Activated CD8-positive, alpha-beta memory T cell treated with anti-CD3 and anti-CD28 coated beads, Interleukin-2, amount 50 U/mL, for 4 hours (primary cell): ENCODE data around the gene DROSHA.
A peak's percentile ranks its signal among the peaks of the same experiment; 100 is the strongest.
"Not testable (repeated sequence)": the region's sequence is repeated elsewhere in the genome, so short reads cannot be mapped to it uniquely, and the experiment has no call there.

Source experiments
- DNase-seq: peaks from one replicate; pipeline ENCODE4 v3.0.0-alpha.2; 2020

The DROSHA gene

GRCh38 chr5:31531888-31532547 lies at the start of gene DROSHA, which contains the start of gene C5orf22:
DROSHA (minus strand) TSS chr5:31532093; CDS start chr5:31529059, 3,034 bp downstream.
C5orf22 (plus strand) TSS chr5:31532301; CDS start chr5:31532393, 92 bp downstream.
- peak; percentile 90 for DNase-seq

GRCh38 chr5:31579558-31579957 lies 47.7 kb upstream of the DROSHA start:
- DNase-seq = no peak

- DNase-seq = no peak
Measured at GRCh38 chr5:31577438-31577837, 45.5 kb upstream of the DROSHA start.

DNA sequence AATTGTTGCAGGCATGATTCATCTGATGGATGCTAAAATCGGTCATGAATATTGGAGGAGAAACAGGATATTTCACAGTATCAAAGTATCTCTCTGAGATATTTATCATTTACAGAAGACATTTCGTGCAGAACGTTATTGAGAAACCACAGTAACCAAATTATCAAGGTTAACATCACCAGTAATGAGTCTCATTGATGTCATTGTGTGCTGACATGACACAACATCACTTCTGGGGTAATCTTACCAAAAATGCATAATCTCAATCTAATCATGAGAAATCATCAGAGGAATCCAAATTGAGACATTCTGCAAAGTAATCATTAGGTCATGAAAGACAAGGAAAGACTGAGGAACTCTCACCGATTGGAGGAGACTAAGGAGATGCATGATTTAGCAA lies 42.9 kb upstream of the DROSHA start:
- DNase-seq = no peak

- no peak for DNase-seq
Measured at GRCh38 chr5:31573494-31574142, 41.7 kb upstream of the DROSHA start.

DNA sequence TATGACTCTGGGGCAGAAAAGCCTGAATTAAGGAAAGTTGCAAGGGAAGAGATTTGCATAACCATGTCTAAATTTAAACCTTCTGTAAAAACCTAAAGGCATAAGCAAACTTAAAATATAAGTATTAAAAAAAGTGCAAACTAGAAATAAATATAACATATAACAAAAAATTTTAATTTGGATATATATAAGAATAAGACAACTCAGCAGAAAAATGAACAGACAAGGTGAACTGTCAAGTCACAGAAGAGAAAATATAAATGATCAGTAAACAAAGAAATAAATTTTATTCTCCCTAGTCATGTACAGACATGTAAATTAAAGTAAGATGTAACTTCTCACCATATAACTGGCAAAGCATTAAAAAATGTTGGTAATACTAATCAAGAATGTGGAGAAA lies 37.2 kb upstream of the DROSHA start:
- DNase-seq = no peak

DNA sequence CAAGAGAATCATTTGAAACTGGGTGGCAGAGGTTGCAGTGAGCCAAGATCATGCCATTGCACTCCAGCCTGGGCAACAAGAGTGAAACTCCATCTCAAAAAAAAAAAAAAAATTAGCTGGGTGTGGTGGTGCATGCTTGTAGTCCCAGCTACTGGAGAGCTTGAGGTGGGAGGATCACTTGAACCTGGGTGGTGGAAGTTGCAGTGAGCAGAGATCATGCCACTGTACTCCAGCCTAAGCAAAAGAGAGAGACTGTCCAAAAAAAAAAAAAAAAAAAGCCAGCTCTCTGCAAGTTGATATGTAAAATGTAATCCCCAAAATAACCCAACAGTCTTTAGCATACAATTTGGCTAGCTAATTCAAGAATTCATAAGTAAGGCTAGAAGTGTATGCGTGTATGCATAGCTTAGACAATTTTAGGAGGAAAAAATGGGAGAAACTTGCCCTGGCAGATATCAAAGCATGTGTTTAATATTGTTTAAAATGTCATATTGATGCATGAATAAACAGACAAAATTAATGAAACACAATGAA lies 36.5 kb upstream of the DROSHA start:
- DNase-seq = no peak

DNA sequence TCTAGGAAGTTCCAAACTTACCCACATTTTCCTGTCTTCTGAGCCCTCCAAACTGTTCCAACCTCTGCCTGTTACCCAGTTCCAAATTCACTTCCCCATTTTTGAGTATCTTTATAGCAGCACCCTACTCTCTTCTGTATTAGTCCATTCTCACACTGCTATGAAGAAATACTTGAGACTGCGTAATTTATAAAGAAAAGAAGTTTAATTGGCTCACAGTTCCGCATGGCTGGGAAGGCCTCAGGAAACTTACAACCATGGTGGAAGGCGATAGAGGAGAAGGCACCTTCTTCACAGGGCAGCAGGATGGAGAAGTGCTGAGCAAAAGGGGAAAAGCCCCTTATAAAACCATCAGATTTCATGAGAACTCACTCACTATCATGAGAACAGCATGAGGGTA lies 34.5 kb upstream of the DROSHA start:
- DNase-seq = not testable (repeated sequence)

GRCh38 chr5:31563216-31563615 lies 31.3 kb upstream of the DROSHA start:
- DNase-seq = no peak

DNA sequence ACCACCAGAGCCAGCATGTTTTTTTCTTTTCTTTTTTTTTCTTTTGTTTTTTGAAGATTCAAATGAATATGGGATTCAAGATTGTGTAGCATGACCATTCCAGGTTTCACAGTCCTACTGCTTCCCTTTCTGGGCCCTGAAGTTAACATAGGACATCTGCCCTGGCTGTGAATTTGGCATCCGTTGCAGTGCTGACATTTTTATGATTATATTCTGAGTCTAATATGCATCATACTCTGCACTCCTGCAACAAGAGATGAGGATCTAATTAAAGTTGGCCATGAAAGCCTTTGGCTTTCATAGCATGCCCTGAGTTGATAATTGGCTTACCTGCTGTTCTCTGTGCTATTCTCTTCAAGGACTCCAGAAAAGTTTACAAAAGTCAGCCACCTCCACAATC lies 30.1 kb upstream of the DROSHA start:
- no peak for DNase-seq

DNA sequence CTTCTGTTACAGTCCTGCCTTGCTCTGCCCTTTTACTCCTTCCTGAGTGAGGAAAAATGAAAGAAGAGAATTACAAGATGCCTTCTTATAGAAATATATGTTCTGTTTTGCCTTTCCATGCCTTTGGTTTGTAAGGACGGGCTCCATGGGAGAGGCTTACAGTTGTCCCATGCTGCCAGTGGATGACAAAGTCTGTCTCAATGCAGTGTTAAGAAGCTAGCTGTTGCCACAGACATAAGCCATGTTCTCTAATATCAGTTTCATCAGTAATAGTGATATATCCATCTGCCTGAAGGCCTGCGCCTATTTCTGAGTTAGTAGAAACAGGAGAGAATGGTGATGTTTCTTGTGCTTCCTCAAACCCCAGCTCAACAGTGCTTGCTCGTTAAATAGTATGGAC lies 28.0 kb upstream of the DROSHA start:
- DNase-seq = no peak

DNA sequence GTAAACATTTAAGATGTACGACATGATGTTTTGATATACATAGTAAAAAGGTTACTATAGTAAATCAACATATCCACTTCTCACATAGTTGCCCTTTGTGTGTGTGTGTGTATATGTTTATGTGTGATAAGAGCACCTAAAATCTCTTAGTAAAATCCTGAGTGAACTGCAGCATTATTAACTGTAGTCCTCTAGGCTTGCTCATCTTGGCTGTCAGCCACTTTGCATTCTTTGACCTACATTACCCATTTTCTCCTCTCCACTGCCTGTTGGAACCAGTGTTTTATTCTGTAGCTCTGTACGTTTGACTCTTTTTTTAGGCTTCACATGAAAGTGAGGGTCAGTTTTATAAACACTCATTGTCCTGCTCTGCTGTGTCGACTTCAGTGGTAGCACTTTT lies 24.6 kb upstream of the DROSHA start:
- no peak for DNase-seq

GRCh38 chr5:31554552-31554951 lies 22.7 kb upstream of the DROSHA start:
- no peak for DNase-seq

DNA sequence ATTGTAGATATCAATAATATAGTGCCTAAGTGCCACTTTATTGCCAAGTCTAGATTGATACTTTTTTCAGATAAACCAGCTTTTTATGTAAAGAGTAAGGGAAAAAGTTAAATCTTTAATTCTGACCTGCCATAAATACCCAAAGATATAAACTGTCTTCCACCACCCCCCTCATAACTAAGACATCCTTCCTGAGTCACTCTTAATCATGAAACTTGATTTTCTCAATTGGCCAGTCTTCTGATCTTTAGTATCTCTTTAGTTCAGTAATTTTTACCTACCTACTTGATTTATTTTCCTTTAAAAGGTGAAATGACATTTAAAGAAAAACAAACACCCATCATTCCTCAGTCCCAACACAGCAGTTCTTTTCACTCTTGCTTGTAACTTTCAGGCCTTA lies 22.0 kb upstream of the DROSHA start:
- DNase-seq = no peak

GRCh38 chr5:31551878-31552277 lies 20.0 kb upstream of the DROSHA start:
- DNase-seq = no peak

DNA sequence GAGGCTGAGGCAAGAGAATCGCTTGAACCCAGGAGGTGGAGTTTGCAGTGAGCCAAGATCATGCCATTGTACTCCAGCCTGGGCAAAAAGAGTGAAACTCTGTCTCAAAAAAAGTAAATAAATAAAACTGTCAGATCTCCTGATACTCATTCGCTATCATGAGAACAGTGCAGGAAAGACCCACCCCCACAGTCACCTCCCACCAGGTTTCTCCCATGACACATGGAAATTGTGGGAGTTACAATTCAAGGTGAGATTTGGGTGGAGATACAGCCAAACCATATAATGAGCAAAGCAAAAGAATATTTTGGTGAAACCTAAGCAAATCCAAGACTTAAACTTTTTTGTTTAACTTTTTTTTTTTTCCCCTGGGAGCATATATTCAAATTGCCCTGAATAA lies 17.2 kb upstream of the DROSHA start:
- not testable (repeated sequence) for DNase-seq

DNA sequence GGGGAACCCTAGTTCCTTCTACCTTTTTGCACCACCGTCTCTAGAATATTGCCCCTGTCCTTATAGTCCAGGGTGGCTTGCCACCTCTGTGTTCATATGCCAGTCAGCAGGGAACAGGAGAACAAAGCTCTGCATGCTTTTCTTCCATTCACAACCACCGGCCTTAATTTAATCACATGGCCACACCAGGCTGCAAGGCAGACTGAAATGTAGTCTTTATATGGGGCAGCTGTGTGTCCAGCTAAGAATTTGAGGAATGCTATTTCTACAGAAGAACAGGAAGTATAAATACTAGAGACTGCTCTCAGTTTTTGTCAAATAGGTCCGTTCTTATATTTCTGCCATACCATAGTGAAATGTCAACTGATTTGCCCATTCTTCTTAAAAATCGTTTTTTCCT lies 6.0 kb upstream of the DROSHA start:
- no peak for DNase-seq

- no peak for DNase-seq
Measured at GRCh38 chr5:31537349-31537748, 5.5 kb upstream of the DROSHA start.

GRCh38 chr5:31536873-31537272 lies 5.0 kb upstream of the DROSHA start:
- no peak for DNase-seq

DNA sequence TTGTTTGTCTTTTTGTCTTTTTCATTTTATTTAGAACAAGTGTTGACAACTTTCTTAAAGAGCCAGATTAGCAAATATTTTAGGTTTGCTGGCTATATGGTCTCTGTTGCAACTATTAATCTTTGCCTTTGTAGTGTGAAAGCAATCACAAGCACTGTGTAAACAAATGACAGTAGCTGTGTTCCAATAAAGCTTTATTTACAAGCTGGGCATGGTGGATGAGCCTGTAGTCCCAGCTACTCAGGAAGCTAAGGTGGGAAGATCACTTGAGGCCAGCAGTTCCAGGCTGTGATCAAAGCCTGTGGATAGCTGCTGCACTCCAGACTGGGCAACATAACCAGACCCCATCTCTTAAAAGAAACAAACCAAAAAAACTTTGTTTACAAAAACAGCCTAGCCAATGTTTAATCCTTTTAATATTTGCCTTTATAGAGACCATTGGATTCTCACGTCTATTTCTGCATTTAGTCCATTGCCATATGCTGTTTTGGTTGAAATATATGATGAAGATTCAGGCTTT lies 2.7 kb upstream of the DROSHA start:
- DNase-seq = no peak

GRCh38 chr5:31531543-31531887 lies 378 bp downstream of the DROSHA start:
- no peak for DNase-seq

- no peak for DNase-seq
Measured at GRCh38 chr5:31530541-31531265, 1.2 kb downstream of the DROSHA start.

- DNase-seq = no peak
Measured at GRCh38 chr5:31523041-31523440, 8.9 kb downstream of the DROSHA start.

DNA sequence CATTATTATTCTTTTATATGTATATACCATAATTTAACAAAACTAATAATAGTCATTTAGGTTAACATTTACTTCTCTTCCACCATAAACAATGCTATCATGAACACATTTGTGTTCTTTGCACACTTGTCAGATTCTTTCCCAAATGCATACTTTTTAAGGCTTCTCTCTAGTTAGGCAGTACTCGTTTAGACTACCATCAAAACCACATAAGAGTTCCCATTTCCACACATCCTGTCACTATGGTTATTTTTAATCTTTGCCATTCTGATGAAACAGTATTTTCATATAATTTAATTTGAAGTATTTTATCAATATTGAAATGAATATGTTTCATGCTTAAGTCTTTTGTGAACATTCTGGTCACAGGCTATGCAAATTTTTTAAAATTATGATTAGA lies 15.1 kb downstream of the DROSHA start:
- DNase-seq = no peak
